H1 (cell line): ENCODE measurements around the gene APBA3. TPM values are rescaled to one million over a fixed set of nuclear protein-coding genes. Genes with fewer than 3 reads are reported as not detected.

Experiments
- CTCF ChIA-PET: fragments of 300-600 bp; sonication (Branson Sonifier 250); formaldehyde crosslinking; loops from one replicate; lab custom pipeline; 2021; ENCODE audit not compliant: partially characterized antibody; lab: Charles Lee
- POLR2A ChIA-PET: fragments of 300-600 bp; sonication (Branson Sonifier 250); formaldehyde crosslinking; loops from one replicate; lab custom pipeline; 2021; ENCODE audit warnings: inconsistent platforms; ENCODE audit not compliant: partially characterized antibody; lab: Charles Lee
- DNase-seq, 2 experiments: peaks; one replicate each; pipeline versions ENCODE4 v3.0.0 to v3.0.0-alpha.2; 2010 to 2022; ENCODE audit warnings: low spot score in 2 of 2, low read depth in 1 of 2, mixed read lengths in 1 of 2
- FAIRE-seq: peaks from 2 replicates; lab custom pipeline; 2011; peaks lifted over from hg19 to GRCh38; lab: Jason Lieb, UNC
- H2AFZ ChIP-seq: 2 replicates; pipeline ENCODE4 v1.8.1; 2012; ENCODE audit warnings: low read length, inconsistent platforms
- H2AK5ac ChIP-seq: 2 replicates; pipeline ENCODE4 v1.6.1; 2013; ENCODE audit warnings: low read depth, low read length
- H2BK120ac ChIP-seq: replicated peaks from 2 replicates; pipeline ENCODE3; 2013; ENCODE audit warnings: low read depth, low read length, inconsistent platforms
- H2BK12ac ChIP-seq: 2 replicates; pipeline ENCODE4 v1.6.1; 2013; ENCODE audit warnings: low read depth, low read length
- H2BK15ac ChIP-seq: 2 replicates; pipeline ENCODE4 v1.6.1; 2013; ENCODE audit warnings: low read length
- H2BK20ac ChIP-seq: 2 replicates; pipeline ENCODE4 v1.6.1; 2013; ENCODE audit warnings: low read length
- H2BK5ac ChIP-seq: 2 replicates; pipeline ENCODE4 v1.6.1; 2013; ENCODE audit warnings: low read depth, low read length
- H3K14ac ChIP-seq: 2 replicates; pipeline ENCODE4 v1.6.1; 2013; ENCODE audit warnings: inconsistent platforms; ENCODE audit not compliant: insufficient read length
- H3K18ac ChIP-seq: 2 replicates; pipeline ENCODE4 v1.6.1; 2013; ENCODE audit warnings: low read length; ENCODE audit errors: extremely low read depth
- H3K23ac ChIP-seq: 2 replicates; pipeline ENCODE4 v1.6.1; 2013; ENCODE audit warnings: inconsistent platforms; ENCODE audit not compliant: insufficient read length
- H3K23me2 ChIP-seq: 2 replicates; pipeline ENCODE4 v1.6.1; 2013; ENCODE audit warnings: low read depth, low read length
- H3K27ac ChIP-seq: 2 replicates; pipeline ENCODE4 v1.6.1; 2011; ENCODE audit warnings: low read depth, low read length, inconsistent platforms
- H3K27me3 ChIP-seq, 4 experiments: replicated peaks in 1 of 4; 1 replicate in 1 of 4; 2 replicates in 3 of 4; pipeline versions ENCODE4 v1.6.1 to v1.8.1; 2011 to 2013; ENCODE audit warnings: low read length in 3 of 4, mild to moderate bottlenecking in 3 of 4, inconsistent platforms in 2 of 4, mixed read lengths in 2 of 4, moderate library complexity in 1 of 4; ENCODE audit not compliant: control insufficient read depth in 3 of 4, insufficient read depth in 3 of 4; ENCODE audit errors: extremely low read depth in 1 of 4
- H3K36me3 ChIP-seq, 4 experiments: 2 replicates each; pipeline versions ENCODE4 v1.6.1 to v1.8.1; 2011 to 2013; ENCODE audit warnings: mild to moderate bottlenecking in 4 of 4, low read length in 3 of 4, moderate library complexity in 2 of 4, control low read depth in 1 of 4, inconsistent platforms in 1 of 4; ENCODE audit not compliant: insufficient read depth in 4 of 4, control insufficient read depth in 2 of 4
- H3K4ac ChIP-seq: replicated peaks from 2 replicates; pipeline ENCODE3; 2013; ENCODE audit warnings: low read length, low read depth, mixed read lengths, inconsistent platforms; ENCODE audit not compliant: insufficient read length
- H3K4me1 ChIP-seq, 4 experiments: replicated peaks in 1 of 4; 1 replicate in 1 of 4; 2 replicates in 3 of 4; pipeline versions ENCODE4 v1.6.1 to v1.8.1; 2011 to 2013; ENCODE audit warnings: low read length in 3 of 4, inconsistent platforms in 2 of 4, mixed read lengths in 1 of 4; ENCODE audit not compliant: insufficient read depth in 4 of 4, control insufficient read depth in 3 of 4
- H3K4me2 ChIP-seq, 2 experiments: 2 replicates each; pipeline versions ENCODE4 v1.6.1 to v1.8.1; 2011 to 2013; ENCODE audit warnings: low read depth in 2 of 2, low read length in 2 of 2, control low read depth in 1 of 2, inconsistent platforms in 1 of 2, mild to moderate bottlenecking in 1 of 2; ENCODE audit not compliant: insufficient read depth in 1 of 2
- H3K4me3 ChIP-seq, 4 experiments: fragments of 200-600, 300-600 bp in 1 of 4; sonication (generic), shearing (Covaris generic), sonication (Bioruptor Twin) in 1 of 4; 2 replicates each; pipeline versions ENCODE4 v1.5.1 to v1.8.1; 2011 to 2016; ENCODE audit warnings: low read length in 4 of 4, low read depth in 3 of 4, control low read depth in 2 of 4, inconsistent platforms in 2 of 4, mild to moderate bottlenecking in 2 of 4, mixed read lengths in 1 of 4, moderate library complexity in 1 of 4; ENCODE audit not compliant: insufficient read depth in 2 of 4; ENCODE audit errors: extremely low read depth in 1 of 4
- H3K56ac ChIP-seq: replicated peaks from 2 replicates; pipeline ENCODE3; 2013; ENCODE audit warnings: low read depth, mild to moderate bottlenecking, mixed read lengths, low read length, inconsistent platforms; ENCODE audit not compliant: insufficient read length
- H3K79me1 ChIP-seq: 2 replicates; pipeline ENCODE4 v1.6.1; 2013; ENCODE audit warnings: low read depth, low read length, control low read depth
- H3K79me2 ChIP-seq, 2 experiments: 2 replicates each; pipeline versions ENCODE4 v1.6.1 to v1.8.1; 2012 to 2013; ENCODE audit warnings: low read length in 2 of 2, mild to moderate bottlenecking in 2 of 2, inconsistent platforms in 1 of 2; ENCODE audit not compliant: insufficient read depth in 2 of 2, control insufficient read depth in 1 of 2
- H3K9ac ChIP-seq, 4 experiments: replicated peaks in 1 of 4; 1 replicate in 1 of 4; 2 replicates in 3 of 4; pipeline versions ENCODE4 v1.6.1 to v1.8.1; 2011 to 2013; ENCODE audit warnings: low read depth in 3 of 4, low read length in 3 of 4, control low read depth in 2 of 4, mild to moderate bottlenecking in 2 of 4, moderate library complexity in 2 of 4, inconsistent platforms in 1 of 4; ENCODE audit errors: extremely low read depth in 1 of 4
- H3K9me3 ChIP-seq, 2 experiments: 2 replicates each; pipeline versions ENCODE4 v1.6.1 to v1.8.1; 2012 to 2013; ENCODE audit warnings: mild to moderate bottlenecking in 2 of 2, moderate library complexity in 2 of 2, control low read depth in 1 of 2, inconsistent platforms in 1 of 2, low read depth in 1 of 2, low read length in 1 of 2, mixed read lengths in 1 of 2; ENCODE audit not compliant: insufficient read depth in 2 of 2
- H4K20me1 ChIP-seq, 2 experiments: replicated peaks in 1 of 2; 2 replicates each; pipeline versions ENCODE3 to v1.8.1; 2011 to 2013; ENCODE audit warnings: inconsistent platforms in 2 of 2, low read length in 2 of 2, mild to moderate bottlenecking in 1 of 2; ENCODE audit not compliant: insufficient read depth in 2 of 2, control insufficient read depth in 1 of 2
- H4K5ac ChIP-seq: 2 replicates; pipeline ENCODE4 v1.6.1; 2013; ENCODE audit warnings: low read length, low read depth, mixed read lengths, inconsistent platforms; ENCODE audit not compliant: insufficient read length
- H4K8ac ChIP-seq: 2 replicates; pipeline ENCODE4 v1.8.0; 2013; ENCODE audit warnings: mild to moderate bottlenecking, moderate library complexity, low read length, inconsistent platforms; ENCODE audit not compliant: insufficient read depth; ENCODE audit errors: extremely low read depth
- H4K91ac ChIP-seq: replicated peaks from 2 replicates; pipeline ENCODE3; 2013; ENCODE audit warnings: low read length, mixed read lengths, inconsistent platforms; ENCODE audit not compliant: insufficient read length
- BCL11A ChIP-seq, 2 experiments: IDR thresholded peaks; one replicate each; pipeline ENCODE4 v1.6.1; 2011; ENCODE audit warnings: low read depth in 2 of 2, low read length in 2 of 2, mild to moderate bottlenecking in 2 of 2
- CBX5 ChIP-seq: fragments of 300-800, 300-1000 bp; sonication (generic); IDR thresholded peaks from 2 replicates; pipeline ENCODE4 v1.7.1; 2016; ENCODE audit warnings: antibody characterized with exemption, low read length, low read depth
- CREB1 ChIP-seq: IDR thresholded peaks from 2 replicates; pipeline ENCODE4 v1.6.1; 2012; ENCODE audit warnings: inconsistent platforms
- EGR1 ChIP-seq: IDR thresholded peaks from 2 replicates; pipeline ENCODE4 v1.6.1; 2011; ENCODE audit warnings: low read depth, low read length, borderline replicate concordance
- EP300 ChIP-seq, 2 experiments: IDR thresholded peaks; 1 replicate in 1 of 2; 2 replicates in 1 of 2; pipeline ENCODE4 v1.6.1; 2011 to 2012; ENCODE audit warnings: low read depth in 2 of 2, low read length in 2 of 2, mild to moderate bottlenecking in 2 of 2, borderline replicate concordance in 1 of 2, inconsistent platforms in 1 of 2, moderate library complexity in 1 of 2
- GTF2F1 ChIP-seq: IDR thresholded peaks from 2 replicates; pipeline ENCODE4 v1.6.1; 2012; ENCODE audit warnings: low read depth, low read length, improper control_type of control experiment, borderline replicate concordance
- NANOG ChIP-seq: IDR thresholded peaks from 2 replicates; pipeline ENCODE4 v1.6.1; 2011; ENCODE audit warnings: low read length, low read depth, mild to moderate bottlenecking, inconsistent platforms; ENCODE audit not compliant: insufficient read depth, poor library complexity, severe bottlenecking
- NRF1 ChIP-seq: IDR thresholded peaks from 2 replicates; pipeline ENCODE4 v1.6.1; 2011; ENCODE audit warnings: mild to moderate bottlenecking, low read depth, low read length, improper control_type of control experiment
- TAF1 ChIP-seq: IDR thresholded peaks from 2 replicates; pipeline ENCODE4 v1.6.1; 2011; ENCODE audit warnings: mild to moderate bottlenecking, low read depth, low read length
- TAF7 ChIP-seq: optimal IDR thresholded peaks from 2 replicates; pipeline ENCODE3; 2011; ENCODE audit warnings: low read depth, mild to moderate bottlenecking, inconsistent platforms, low read length, moderate library complexity, borderline replicate concordance
- TEAD4 ChIP-seq: IDR thresholded peaks from 2 replicates; pipeline ENCODE4 v1.6.1; 2012; ENCODE audit warnings: low read depth, low read length, inconsistent platforms, mixed read lengths
- USF2 ChIP-seq: IDR thresholded peaks from 2 replicates; pipeline ENCODE4 v1.6.1; 2011; ENCODE audit warnings: low read length, improper control_type of control experiment
- WGBS, 2 experiments: shearing (Covaris generic) in 1 of 2; methylation state at CpG; one replicate each; pipeline versions ENCODE4 v1.1.6 to v1.1.7; 2013 to 2015; ENCODE audit warnings: low lambda C conversion rate in 2 of 2, mixed read lengths in 2 of 2, inconsistent platforms in 1 of 2, low coverage in 1 of 2, missing lambda C conversion rate in 1 of 2; ENCODE audit not compliant: insufficient replicate concordance in 2 of 2, insufficient coverage in 1 of 2, insufficient read length in 1 of 2; ENCODE audit errors: extremely low coverage in 1 of 2, missing lambda C conversion rate in 1 of 2; 5-methylcytosine and 5-hydroxymethylcytosine counted together
- polyA plus RNA-seq, 7 experiments: library from polyadenylated mRNA; depleted of rRNA in 3 of 7; stranded (reverse) in 5 of 7; unstranded in 2 of 7; fragments of >200 nt in 5 of 7; fragments of 200-250 nt in 2 of 7; gene quantifications; 1 replicate in 5 of 7; 2 replicates in 1 of 7; 4 replicates in 1 of 7; pipeline versions ENCODE4 v1.2.1 to v1.2.3, GENCODE V29; 2011 to 2013; ENCODE audit warnings: missing spikeins in 2 of 7, mixed read lengths in 2 of 7
- total RNA-seq: library from RNA; stranded (reverse); fragmentation: NEBNext Ultra II Directional; extraction: Animal tissue kit (Norgen Biotek cat#: 25700); gene quantifications from 2 replicates; pipeline ENCODE4 v1.2.1, GENCODE V29; 2021

APBA3 gene
- total and polyA plus RNA-seq, 2 of the 8 experiments (the other 6 are each of a cell fraction or from before 2014, with no cell fraction given), result 21.4 to 36.9 TPM

- Histone ChIP-seq H4K91ac (no peak overlapping the region), H4K20me1 (peaks cover 0 to 3% of the 10 kb centered on the region in 2 experiments), H4K8ac (no peak overlapping the region), H3K79me1 (no peaks in the 10 kb centered on the region), H3K4me3 (no peak overlapping the region), H3K14ac (no peak overlapping the region), H2BK120ac (no peak overlapping the region), H3K4ac (no peak overlapping the region), H2BK20ac (no peak overlapping the region), H4K5ac (no peak overlapping the region), H3K56ac (no peak overlapping the region), H3K36me3 (peaks cover 0 to 14% (median 3%) of the 10 kb centered on the region in 4 experiments; a peak in 2 of 8 replicates), H2AFZ (no peak overlapping the region), H3K9me3 (peaks cover 17 to 22% of the 10 kb centered on the region in 2 experiments), H3K23ac (no peak overlapping the region), H3K27ac (no peak overlapping the region), H3K9ac (no peak overlapping the region), H3K18ac (no peak overlapping the region), H2AK5ac (no peak overlapping the region), H2BK15ac (no peak overlapping the region), H3K27me3 (peaks cover 0 to 14% (median 6%) of the 10 kb centered on the region in 4 experiments; a peak in 5 of 7 replicates), H3K4me2 (no peak overlapping the region), H3K23me2 (peaks cover 12% of the 10 kb centered on the region; the same call in 1 of the 2 replicates), H3K4me1 (peaks cover 0 to 9% (median 1%) of the 10 kb centered on the region in 4 experiments; a peak in 3 of 7 replicates), H2BK5ac (no peak overlapping the region), H2BK12ac (no peak overlapping the region), H3K79me2 (no peaks in the 10 kb centered on the region)
- ChIA-PET POLR2A (interaction anchor here (0.6 to 2.3 kb wide), 6 partner anchors 8 to 678 kb away, joined by 3 to 7 read pairs (median 4); partner anchors contain the start of genes APBA3, EEF2 and MRPL54), CTCF (interaction anchor here (0.9 to 1.1 kb wide), 3 partner anchors 8 to 88 kb away, joined by 3 to 5 read pairs (median 3); no protein-coding TSS in a partner anchor)
- DNase-seq, result no peak
- no peak for FAIRE-seq
- 84% methylated on average over 9 of the region's 9 CpGs; no CpG with 5 or more reads in 1 of the 2 experiments for WGBS, 2 experiments
- no peak for TF ChIP-seq USF2
- TF ChIP-seq TEAD4, result no peak
- no peak for TF ChIP-seq GTF2F1
- TF ChIP-seq EP300 (IDR thresholded peaks at IDR 0.05; ENCODE audit: borderline replicate concordance in 1 of 2, low read depth in 2 of 2, low read length in 2 of 2), result no peak
- TF ChIP-seq NANOG, result no peak
- no peak for TF ChIP-seq BCL11A (IDR thresholded peaks at IDR 0.05; ENCODE audit: low read depth in 2 of 2, low read length in 2 of 2)
- TF ChIP-seq CBX5, result no peak
- no peak for TF ChIP-seq NRF1
- no peak for TF ChIP-seq CREB1
- no peak for TF ChIP-seq TAF7
- TF ChIP-seq TAF1, result no peak
- no peak for TF ChIP-seq EGR1
These were observed 19.4 kb upstream of the APBA3 start for GRCh38 chr19:3780786-3781304.
